Hypothalamus (tissue), 51 donors: Measurements from ENCODE around the gene SPOCK2.
"Not testable (repeated sequence)": the region's sequence is repeated elsewhere in the genome, so short reads cannot be mapped to it uniquely, and the experiment has no call there.

Experiments used
- DNase-seq, 51 donors: peaks; one replicate each; lab custom pipeline; 2025; lab: John Stamatoyannopoulos, UW

SPOCK2 gene

GRCh38 chr10:72108830-72109635 lies 20.7 kb upstream of the SPOCK2 start:
- DNase-seq = no peak

GRCh38 chr10:72108004-72108370 lies 19.6 kb upstream of the SPOCK2 start:
- not testable (repeated sequence) for DNase-seq

- no peak for DNase-seq
Observed at GRCh38 chr10:72107325-72108003, 19.1 kb upstream of the SPOCK2 start.

GRCh38 chr10:72106896-72107295 lies 18.5 kb upstream of the SPOCK2 start:
- no peak for DNase-seq

- no peak for DNase-seq
Observed at GRCh38 chr10:72106154-72106849, 18.0 kb upstream of the SPOCK2 start.

- DNase-seq = no peak
Observed at GRCh38 chr10:72105710-72106109, 17.4 kb upstream of the SPOCK2 start.

GRCh38 chr10:72105098-72105475 lies 16.7 kb upstream of the SPOCK2 start:
- no peak for DNase-seq

GRCh38 chr10:72104472-72105097 lies 16.2 kb upstream of the SPOCK2 start:
- DNase-seq = no peak

GRCh38 chr10:72099600-72099921 lies 11.2 kb upstream of the SPOCK2 start:
- DNase-seq = no peak

- DNase-seq = no peak
Observed at GRCh38 chr10:72098836-72099599, 10.7 kb upstream of the SPOCK2 start.

GRCh38 chr10:72098301-72098835 lies 10.0 kb upstream of the SPOCK2 start:
- no peak for DNase-seq

GRCh38 chr10:72097448-72098300 lies 9.3 kb upstream of the SPOCK2 start:
- DNase-seq = no peak

- DNase-seq = no peak
Observed at GRCh38 chr10:72096115-72097000, 8.0 kb upstream of the SPOCK2 start.

- no peak for DNase-seq
Observed at GRCh38 chr10:72095195-72095594, 6.8 kb upstream of the SPOCK2 start.

GRCh38 chr10:72094574-72094973 lies 6.2 kb upstream of the SPOCK2 start:
- no peak for DNase-seq

GRCh38 chr10:72093450-72093849 lies 5.1 kb upstream of the SPOCK2 start:
- no peak for DNase-seq

GRCh38 chr10:72092987-72093386 lies 4.6 kb upstream of the SPOCK2 start:
- no peak for DNase-seq

- DNase-seq = no peak
Observed at GRCh38 chr10:72092171-72092924, 4.0 kb upstream of the SPOCK2 start.
